ENCODE results near the gene MTG1. TPM values are rescaled to one million over a fixed set of nuclear protein-coding genes. Genes with fewer than 3 reads are reported as not detected.

MTG1 gene
- total and polyA plus RNA-seq, 3 donors from 2014 or later, result 72.9 to 84.8 (median 76.1) TPM

- no peaks in the 10 kb centered on the region for H3K27me3 ChIP-seq
- no peaks in the 10 kb centered on the region for H3K36me3 ChIP-seq (ENCODE audit: low read depth, missing control alignments)
- no peak overlapping the region for H3K4me3 ChIP-seq
- intact Hi-C loops (cut with DNase I; ENCODE audit: low total_unique reads), result no loop called here
- H3K4me1 ChIP-seq, result no peaks in the 10 kb centered on the region
- 89 to 92% methylated on average over 25 to 34 of the region's 40 CpGs for WGBS, 2 donors
- H3K27ac ChIP-seq, result no peak overlapping the region
- H3K9me3 ChIP-seq, result no peaks in the 10 kb centered on the region
- TF ChIP-seq CTCF (IDR thresholded peaks at IDR 0.05), result no peak
- DNase-seq, result no peak
Measured at GRCh38 chr10:133458021-133458709, 64.2 kb downstream of the MTG1 start.

- H3K4me3 ChIP-seq, result no peak overlapping the region
- H3K4me1 ChIP-seq, result no peaks in the 10 kb centered on the region
- H3K36me3 ChIP-seq (ENCODE audit: low read depth, missing control alignments), result no peaks in the 10 kb centered on the region
- WGBS, 2 donors, result 79 to 83% methylated on average over 7 to 21 of the region's 21 CpGs
- no peak for DNase-seq
- no peak overlapping the region for H3K27ac ChIP-seq
- no peaks in the 10 kb centered on the region for H3K9me3 ChIP-seq
- no peaks in the 10 kb centered on the region for H3K27me3 ChIP-seq
- no peak for TF ChIP-seq CTCF (IDR thresholded peaks at IDR 0.05)
- no peak for TF ChIP-seq POLR2A (IDR thresholded peaks at IDR 0.05)
- intact Hi-C loops (cut with DNase I; ENCODE audit: low total_unique reads), result no loop called here
Measured at GRCh38 chr10:133458710-133459453, 64.9 kb downstream of the MTG1 start.

GRCh38 chr10:133459454-133460207 is 65.7 kb downstream of the MTG1 start:
- Histone ChIP-seq H3K27me3 (no peaks in the 10 kb centered on the region), H3K27ac (no peak overlapping the region), H3K4me3 (peak overlapping the region in 1 of 2 donors; percentile 15), H3K4me1 (no peaks in the 10 kb centered on the region), H3K36me3 (ENCODE audit: low read depth, missing control alignments) (no peaks in the 10 kb centered on the region), H3K9me3 (no peaks in the 10 kb centered on the region)
- intact Hi-C loops (cut with DNase I; ENCODE audit: low total_unique reads), result no loop called here
- 74 to 78% methylated on average over 7 to 49 of the region's 81 CpGs for WGBS, 2 donors
- TF ChIP-seq POLR2A (IDR thresholded peaks at IDR 0.05) (no peak), CTCF (IDR thresholded peaks at IDR 0.05) (no peak)
- DNase-seq, result no peak

GRCh38 chr10:133460208-133460769 is 66.3 kb downstream of the MTG1 start:
- no peaks in the 10 kb centered on the region for H3K36me3 ChIP-seq (ENCODE audit: low read depth, missing control alignments)
- no peaks in the 10 kb centered on the region for H3K4me1 ChIP-seq
- intact Hi-C loops (cut with DNase I; ENCODE audit: low total_unique reads), result no loop called here
- 72 to 78% methylated on average over 12 to 14 of the region's 14 CpGs for WGBS, 2 donors
- no peak for TF ChIP-seq CTCF (IDR thresholded peaks at IDR 0.05)
- no peak for TF ChIP-seq POLR2A (IDR thresholded peaks at IDR 0.05)
- DNase-seq, result no peak
- no peaks in the 10 kb centered on the region for H3K27me3 ChIP-seq
- no peak overlapping the region for H3K27ac ChIP-seq
- peak overlapping the region in 1 of 2 donors; percentile 15 for H3K4me3 ChIP-seq
- no peaks in the 10 kb centered on the region for H3K9me3 ChIP-seq
